DND-41 (cell line): ENCODE data around the gene TMEM115.

Experiments
- EZH2 ChIP-seq: IDR thresholded peaks from 3 replicates; pipeline ENCODE4 v1.6.1; 2012; ENCODE audit warnings: borderline replicate concordance, low read depth, mild to moderate bottlenecking, moderate library complexity, low read length, inconsistent platforms; ENCODE audit not compliant: severe bottlenecking
- TF ChIP-seq, protein P1 (sequence below): IDR thresholded peaks from 2 replicates; pipeline ENCODE4 v1.5.1; 2012; ENCODE audit warnings: borderline replicate concordance, low read length, moderate library complexity, mild to moderate bottlenecking; ENCODE audit not compliant: poor library complexity, severe bottlenecking; ENCODE audit errors: extremely low read depth

DNA sequence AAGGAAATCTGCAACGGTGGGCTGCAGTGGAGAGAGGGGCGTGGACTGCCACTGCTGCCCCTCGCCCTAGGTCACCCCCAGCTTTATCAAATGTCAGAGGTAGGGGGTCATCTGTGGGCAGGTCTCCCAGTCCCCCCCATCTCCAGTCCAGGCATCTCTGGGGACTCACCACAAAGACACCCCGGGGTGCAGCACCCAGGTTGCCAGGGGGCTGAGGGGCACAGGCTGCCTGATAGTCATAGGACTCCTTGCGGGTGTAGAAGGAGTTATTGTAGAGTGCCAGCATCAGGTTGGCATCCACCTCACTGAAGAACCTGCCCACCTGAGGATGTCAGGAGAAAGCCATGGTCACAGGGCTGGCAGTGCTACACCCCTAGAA lies 6.5 kb upstream of the TMEM115 start:
- TF ChIP-seq, protein P1, sequence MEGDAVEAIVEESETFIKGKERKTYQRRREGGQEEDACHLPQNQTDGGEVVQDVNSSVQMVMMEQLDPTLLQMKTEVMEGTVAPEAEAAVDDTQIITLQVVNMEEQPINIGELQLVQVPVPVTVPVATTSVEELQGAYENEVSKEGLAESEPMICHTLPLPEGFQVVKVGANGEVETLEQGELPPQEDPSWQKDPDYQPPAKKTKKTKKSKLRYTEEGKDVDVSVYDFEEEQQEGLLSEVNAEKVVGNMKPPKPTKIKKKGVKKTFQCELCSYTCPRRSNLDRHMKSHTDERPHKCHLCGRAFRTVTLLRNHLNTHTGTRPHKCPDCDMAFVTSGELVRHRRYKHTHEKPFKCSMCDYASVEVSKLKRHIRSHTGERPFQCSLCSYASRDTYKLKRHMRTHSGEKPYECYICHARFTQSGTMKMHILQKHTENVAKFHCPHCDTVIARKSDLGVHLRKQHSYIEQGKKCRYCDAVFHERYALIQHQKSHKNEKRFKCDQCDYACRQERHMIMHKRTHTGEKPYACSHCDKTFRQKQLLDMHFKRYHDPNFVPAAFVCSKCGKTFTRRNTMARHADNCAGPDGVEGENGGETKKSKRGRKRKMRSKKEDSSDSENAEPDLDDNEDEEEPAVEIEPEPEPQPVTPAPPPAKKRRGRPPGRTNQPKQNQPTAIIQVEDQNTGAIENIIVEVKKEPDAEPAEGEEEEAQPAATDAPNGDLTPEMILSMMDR, result no peak
- TF ChIP-seq EZH2, result no peak
